A549 (cell line): ENCODE measurements around the gene UBE2S.

ENCODE experiments used
- CTCF ChIP-seq: fragments of >200 bp; sonication (Bioruptor Twin); formaldehyde crosslinking; IDR thresholded peaks from 3 replicates; pipeline ENCODE4 v1.5.1; 2016
- EP300 ChIP-seq, 2 experiments: fragments of >200 bp; sonication (Bioruptor Twin); formaldehyde crosslinking; IDR thresholded peaks; 2 replicates in 1 of 2; 3 replicates in 1 of 2; pipeline ENCODE4 v1.6.1; 2016 to 2017
- ESRRA ChIP-seq: fragments of 150-350 bp; IDR thresholded peaks from 2 replicates; pipeline ENCODE4 v1.6.1; 2014; ENCODE audit warnings: mild to moderate bottlenecking, low read length, borderline replicate concordance
- JUNB ChIP-seq: fragments of >200 bp; sonication (Bioruptor Twin); formaldehyde crosslinking; IDR thresholded peaks from 2 replicates; pipeline ENCODE4 v1.6.1; 2016
- KDM5A ChIP-seq: fragments of 200-600 bp; sonication (generic); IDR thresholded peaks from 2 replicates; pipeline ENCODE4 v1.6.1; 2016; ENCODE audit warnings: antibody characterized with exemption, mild to moderate bottlenecking
- NR3C1 ChIP-seq: fragments of >200 bp; sonication (Bioruptor Twin); formaldehyde crosslinking; IDR thresholded peaks from 3 replicates; pipeline ENCODE4 v1.6.1; 2017
- POLR2A ChIP-seq: IDR thresholded peaks from 2 replicates; pipeline ENCODE4 v1.6.1; 2012; ENCODE audit warnings: mild to moderate bottlenecking, low read length
- TF ChIP-seq, protein P1 (sequence below): fragments of 200-600 bp; sonication (generic); IDR thresholded peaks from 2 replicates; pipeline ENCODE4 v1.6.1; 2016; ENCODE audit warnings: antibody characterized with exemption, mild to moderate bottlenecking, moderate library complexity
- TF ChIP-seq, protein P2 (sequence below): IDR thresholded peaks from 2 replicates; pipeline ENCODE4 v1.6.1; 2012

DNA sequence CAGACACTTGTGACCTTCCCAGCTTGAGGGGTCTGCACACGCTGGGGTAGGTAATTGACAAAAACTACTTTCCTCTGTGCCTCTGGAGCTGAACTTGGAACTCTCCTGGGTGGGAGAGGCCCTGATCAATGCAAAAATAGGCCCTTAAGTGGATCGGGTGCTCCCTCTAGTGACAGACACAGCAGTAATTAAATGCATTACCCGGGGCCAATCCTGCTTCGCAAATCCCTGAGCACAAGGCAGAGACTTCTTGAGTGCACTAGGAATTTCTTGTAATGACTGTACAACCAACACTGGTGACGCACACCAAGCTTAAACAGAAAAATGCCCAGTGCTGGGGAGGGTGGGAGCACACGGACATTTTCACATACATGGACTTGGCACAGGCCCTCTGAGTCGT is 10.6 kb upstream of the UBE2S start:
- TF ChIP-seq, protein P1, sequence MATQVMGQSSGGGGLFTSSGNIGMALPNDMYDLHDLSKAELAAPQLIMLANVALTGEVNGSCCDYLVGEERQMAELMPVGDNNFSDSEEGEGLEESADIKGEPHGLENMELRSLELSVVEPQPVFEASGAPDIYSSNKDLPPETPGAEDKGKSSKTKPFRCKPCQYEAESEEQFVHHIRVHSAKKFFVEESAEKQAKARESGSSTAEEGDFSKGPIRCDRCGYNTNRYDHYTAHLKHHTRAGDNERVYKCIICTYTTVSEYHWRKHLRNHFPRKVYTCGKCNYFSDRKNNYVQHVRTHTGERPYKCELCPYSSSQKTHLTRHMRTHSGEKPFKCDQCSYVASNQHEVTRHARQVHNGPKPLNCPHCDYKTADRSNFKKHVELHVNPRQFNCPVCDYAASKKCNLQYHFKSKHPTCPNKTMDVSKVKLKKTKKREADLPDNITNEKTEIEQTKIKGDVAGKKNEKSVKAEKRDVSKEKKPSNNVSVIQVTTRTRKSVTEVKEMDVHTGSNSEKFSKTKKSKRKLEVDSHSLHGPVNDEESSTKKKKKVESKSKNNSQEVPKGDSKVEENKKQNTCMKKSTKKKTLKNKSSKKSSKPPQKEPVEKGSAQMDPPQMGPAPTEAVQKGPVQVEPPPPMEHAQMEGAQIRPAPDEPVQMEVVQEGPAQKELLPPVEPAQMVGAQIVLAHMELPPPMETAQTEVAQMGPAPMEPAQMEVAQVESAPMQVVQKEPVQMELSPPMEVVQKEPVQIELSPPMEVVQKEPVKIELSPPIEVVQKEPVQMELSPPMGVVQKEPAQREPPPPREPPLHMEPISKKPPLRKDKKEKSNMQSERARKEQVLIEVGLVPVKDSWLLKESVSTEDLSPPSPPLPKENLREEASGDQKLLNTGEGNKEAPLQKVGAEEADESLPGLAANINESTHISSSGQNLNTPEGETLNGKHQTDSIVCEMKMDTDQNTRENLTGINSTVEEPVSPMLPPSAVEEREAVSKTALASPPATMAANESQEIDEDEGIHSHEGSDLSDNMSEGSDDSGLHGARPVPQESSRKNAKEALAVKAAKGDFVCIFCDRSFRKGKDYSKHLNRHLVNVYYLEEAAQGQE: no peak
- peak; percentile 95 for TF ChIP-seq CTCF
- no peak for TF ChIP-seq JUNB
- TF ChIP-seq KDM5A: no peak
- TF ChIP-seq POLR2A: no peak
- no peak for TF ChIP-seq NR3C1
- TF ChIP-seq ESRRA: no peak
- TF ChIP-seq, protein P2, sequence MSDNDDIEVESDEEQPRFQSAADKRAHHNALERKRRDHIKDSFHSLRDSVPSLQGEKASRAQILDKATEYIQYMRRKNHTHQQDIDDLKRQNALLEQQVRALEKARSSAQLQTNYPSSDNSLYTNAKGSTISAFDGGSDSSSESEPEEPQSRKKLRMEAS: peak; percentile 76
- no peak for TF ChIP-seq EP300 (IDR thresholded peaks at IDR 0.05)
